Measurements from ENCODE around the gene RCOR2.
"Not testable (repeated sequence)": the region's sequence is repeated elsewhere in the genome, so short reads cannot be mapped to it uniquely, and the experiment has no call there.

The RCOR2 gene

DNA sequence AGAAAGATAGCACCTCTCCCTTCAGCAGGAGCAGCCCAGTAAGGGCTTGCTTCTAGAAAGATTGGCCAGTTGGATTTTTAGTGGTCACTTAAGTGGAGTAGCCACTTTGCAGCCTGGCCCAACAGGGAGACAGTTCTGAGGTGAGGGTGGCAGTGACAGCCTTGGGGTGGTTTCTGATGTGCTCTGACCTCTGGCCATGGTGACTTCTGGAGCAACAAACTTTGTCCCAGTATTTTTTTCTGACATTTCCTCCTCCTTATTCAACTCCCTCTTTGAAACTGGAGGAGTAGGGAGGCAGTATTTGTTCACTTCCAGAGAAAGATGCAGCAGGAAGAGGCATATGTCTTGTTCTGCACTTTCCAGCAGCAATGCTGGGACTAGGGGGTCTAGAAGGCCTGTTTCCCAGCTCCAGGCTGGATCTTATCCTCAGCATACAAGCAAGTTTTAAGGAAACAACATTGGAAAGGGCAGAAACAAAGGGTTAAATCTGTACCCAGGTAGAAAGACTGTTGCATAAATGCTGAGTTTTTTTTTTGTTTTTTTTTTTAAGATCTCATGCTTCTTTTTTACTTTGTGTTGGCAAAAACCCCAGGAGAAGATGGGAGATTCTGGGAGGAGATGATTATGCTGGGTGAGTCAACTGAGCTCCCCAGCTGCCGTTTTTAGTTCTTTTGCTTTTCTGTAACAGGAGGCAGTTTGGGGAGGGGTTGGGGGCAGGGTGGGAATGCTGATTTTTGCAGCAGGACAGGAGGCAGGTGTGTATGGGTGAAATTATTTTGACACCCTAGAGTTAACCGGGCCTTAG lies 37.2 kb downstream of the RCOR2 start:
- H3K4me3 ChIP-seq (ENCODE audit: low read depth, low read length), result no peak overlapping the region

DNA sequence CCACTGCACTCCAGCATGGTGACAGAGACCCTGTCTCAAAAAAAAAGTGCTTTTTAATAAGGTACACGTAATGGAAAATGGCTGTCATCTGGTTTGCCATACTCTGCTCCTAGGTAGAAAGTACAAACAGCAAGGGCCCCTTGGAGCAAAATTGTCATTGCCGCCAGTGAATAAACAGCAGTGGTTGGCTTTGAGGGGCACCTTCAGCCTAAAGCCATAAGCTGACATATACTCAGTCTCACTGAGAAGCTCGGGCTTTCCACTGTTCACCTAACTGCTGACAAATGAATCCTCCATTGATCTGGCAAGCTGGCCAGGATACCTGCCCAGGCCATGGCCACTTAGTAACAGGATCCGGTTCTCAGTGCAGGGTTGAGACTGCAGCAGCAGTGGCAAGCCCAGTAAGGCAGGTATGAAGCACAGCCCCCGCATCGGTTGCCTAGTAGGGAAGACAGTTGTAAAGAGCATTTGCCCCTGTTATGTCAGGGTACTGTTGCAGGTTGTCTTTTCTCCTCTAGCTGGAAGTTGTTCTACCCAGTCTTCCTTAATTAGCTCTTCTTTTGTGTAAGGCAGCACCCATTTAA lies 39.2 kb downstream of the RCOR2 start:
- no peak overlapping the region for H3K4me3 ChIP-seq (ENCODE audit: low read depth, low read length)

DNA sequence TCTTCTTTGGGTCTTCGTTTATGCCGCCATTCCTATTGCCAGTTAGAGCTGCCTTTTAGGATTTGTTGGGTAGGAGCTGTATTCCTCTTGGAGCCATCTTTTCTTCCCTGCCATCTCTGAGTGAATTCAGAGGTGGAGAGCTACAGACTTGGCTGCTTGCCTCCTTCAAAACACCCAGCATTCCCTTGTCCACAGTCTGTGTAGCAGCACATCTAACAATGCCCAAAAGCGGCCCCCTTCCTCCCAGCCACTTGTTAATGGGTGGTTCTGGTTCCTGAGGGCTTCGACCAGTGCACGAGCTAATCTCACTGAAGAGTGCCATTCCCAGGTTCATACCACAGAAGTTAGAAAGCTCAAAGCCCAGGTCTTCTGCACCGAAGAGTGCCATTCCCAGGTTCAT lies 40.3 kb downstream of the RCOR2 start:
- no peak overlapping the region for H3K4me3 ChIP-seq (ENCODE audit: low read depth, low read length)

DNA sequence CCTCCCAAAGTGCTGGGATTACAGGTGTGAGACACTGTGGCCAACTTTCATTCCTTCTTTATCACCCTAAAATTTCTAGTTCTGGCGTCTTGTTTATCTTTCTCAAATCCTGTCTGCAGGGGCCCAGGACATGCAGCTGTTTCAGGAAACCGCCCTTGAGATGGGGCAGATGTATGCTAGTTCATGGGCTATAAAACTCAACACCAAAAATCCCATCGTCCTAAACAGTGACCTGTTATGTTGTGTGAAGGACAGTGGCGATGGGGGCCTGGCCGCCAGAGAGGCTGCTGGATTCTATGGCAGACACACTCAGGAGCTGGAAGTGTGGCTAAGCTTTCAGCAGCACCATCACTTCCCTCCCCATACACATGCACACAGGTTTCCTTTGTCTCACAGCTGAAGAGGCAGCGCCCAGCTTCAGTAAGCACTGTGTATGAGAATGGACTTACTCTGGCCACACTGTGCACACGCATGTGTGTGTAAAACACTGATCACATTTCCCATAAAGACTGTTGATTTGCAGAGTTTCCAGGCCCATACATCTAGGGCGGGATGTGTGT lies 41.4 kb downstream of the RCOR2 start:
- no peak overlapping the region for H3K4me3 ChIP-seq (ENCODE audit: low read depth, low read length)

DNA sequence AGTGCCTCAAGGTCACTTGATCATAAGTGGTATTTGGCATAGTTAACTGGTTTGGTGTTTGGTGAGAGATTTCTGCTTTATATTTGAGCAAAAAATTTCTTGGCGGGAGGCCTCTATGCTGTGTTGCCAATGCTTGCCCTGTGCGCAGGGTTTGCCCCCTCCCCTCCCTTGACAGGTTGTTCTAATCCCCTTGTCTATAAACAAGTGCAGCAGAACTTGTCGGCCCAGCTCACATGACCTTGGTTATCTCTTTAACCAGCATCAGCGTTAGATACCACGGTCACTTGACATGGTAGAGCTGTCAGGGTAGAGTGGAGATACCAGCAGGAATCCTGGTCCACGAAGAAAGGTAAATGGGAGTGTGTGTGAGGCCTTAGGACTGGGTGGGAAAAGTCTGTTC lies 42.5 kb downstream of the RCOR2 start:
- H3K4me3 ChIP-seq (ENCODE audit: low read depth, low read length), result no peak overlapping the region

DNA sequence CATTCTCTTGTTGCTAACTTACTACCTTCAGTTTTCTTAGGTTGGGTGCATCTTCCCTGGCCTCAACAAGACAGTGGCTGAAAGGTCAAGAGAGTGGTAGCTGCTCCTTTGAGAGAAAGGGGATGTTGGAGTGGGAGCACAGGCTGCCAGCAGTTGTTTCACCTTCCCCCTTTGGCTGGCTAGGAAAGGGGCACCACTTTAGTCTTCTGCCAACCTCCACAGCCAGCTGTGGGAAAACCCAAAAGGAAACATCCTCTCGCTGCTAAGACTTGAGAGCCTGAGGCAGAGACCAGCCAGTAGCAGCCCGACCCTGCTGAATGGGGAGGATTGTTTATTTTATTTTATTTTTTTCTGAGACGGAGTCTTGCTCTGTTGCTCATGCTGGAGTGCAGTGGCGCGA lies 43.7 kb downstream of the RCOR2 start:
- H3K4me3 ChIP-seq (ENCODE audit: low read depth, low read length), result no peak overlapping the region

GRCh38 chr11:63872800-63873197 lies 44.2 kb downstream of the RCOR2 start:
- H3K4me3 ChIP-seq (ENCODE audit: low read depth, low read length), result no peak overlapping the region

- H3K4me3 ChIP-seq (ENCODE audit: low read depth, low read length), result no peak overlapping the region
Observed at GRCh38 chr11:63871962-63872799, 44.8 kb downstream of the RCOR2 start.

DNA sequence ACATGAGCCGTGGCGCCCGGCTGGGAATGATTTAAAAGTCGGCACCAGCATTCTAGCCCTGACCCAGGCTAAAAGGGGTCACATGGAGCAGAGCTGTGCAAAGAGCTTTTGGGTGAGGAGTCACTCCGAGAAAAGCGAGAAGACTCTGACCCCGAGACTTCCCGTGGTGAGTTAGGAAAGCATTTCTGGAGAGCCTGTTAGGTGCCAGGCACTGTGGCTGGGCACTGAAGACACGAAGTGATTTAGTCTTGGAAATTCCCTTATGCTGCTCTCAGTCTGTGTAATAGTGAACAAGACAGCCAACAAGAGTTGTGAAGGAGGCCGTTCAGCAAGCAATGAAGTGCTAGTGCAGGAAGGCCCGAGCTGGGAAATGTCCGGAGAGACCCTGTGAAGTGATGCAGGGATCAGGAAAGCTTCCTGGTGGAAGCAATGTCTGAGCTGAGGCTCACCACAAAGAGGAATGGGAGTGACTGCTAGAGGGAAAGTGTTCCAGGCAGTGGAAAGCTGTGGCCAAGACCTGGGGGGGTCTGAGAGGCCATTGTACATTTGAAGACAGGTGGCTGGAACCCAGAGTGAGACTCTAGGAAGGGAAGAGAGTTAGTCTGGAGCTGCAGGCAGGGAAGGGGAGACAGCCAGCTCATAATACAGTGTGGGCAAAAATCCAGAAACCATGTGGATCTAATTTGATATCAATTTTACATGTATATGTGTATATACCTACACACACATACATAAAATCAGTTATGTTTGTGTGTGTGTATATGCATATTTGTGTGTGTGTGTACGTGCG lies 46.4 kb downstream of the RCOR2 start:
- no peak overlapping the region for H3K4me3 ChIP-seq (ENCODE audit: low read depth, low read length)

GRCh38 chr11:63869683-63870082 lies 47.3 kb downstream of the RCOR2 start:
- H3K4me3 ChIP-seq (ENCODE audit: low read depth, low read length), result no peak overlapping the region

GRCh38 chr11:63869171-63869591 lies 47.8 kb downstream of the RCOR2 start:
- no peak overlapping the region for H3K4me3 ChIP-seq (ENCODE audit: low read depth, low read length)

DNA sequence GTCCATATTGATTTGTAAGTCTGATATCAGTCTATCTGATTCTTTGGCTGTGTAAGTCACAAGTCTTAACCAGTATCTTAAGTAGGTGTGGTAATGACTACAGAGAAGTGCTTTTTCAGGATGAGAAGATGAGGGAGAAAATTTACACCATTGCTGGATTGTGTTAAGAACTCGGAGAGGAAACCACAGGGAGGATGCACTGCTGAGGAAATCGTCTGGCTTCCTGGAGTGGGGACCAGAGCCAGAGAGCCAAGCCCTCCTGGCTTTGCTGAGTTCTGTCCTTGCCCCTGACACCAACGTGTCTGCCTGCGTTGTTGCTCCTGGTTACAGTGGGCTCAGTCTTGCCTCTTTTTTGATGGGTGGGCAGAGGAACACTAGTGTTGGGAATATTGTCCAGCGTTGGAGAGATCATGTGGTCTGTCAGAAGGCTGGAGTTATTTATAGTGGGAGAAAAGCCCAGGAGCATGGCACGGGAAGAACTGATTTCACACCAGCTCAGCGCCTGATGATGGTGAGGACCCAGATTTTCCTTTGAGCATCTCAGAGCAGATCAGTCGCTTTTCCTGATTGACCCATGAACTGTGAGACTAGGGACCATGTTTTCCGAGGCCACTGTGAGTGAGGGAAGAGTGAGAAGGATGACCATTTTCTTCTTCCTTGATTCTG lies 48.4 kb downstream of the RCOR2 start:
- no peak overlapping the region for H3K4me3 ChIP-seq (ENCODE audit: low read depth, low read length)

DNA sequence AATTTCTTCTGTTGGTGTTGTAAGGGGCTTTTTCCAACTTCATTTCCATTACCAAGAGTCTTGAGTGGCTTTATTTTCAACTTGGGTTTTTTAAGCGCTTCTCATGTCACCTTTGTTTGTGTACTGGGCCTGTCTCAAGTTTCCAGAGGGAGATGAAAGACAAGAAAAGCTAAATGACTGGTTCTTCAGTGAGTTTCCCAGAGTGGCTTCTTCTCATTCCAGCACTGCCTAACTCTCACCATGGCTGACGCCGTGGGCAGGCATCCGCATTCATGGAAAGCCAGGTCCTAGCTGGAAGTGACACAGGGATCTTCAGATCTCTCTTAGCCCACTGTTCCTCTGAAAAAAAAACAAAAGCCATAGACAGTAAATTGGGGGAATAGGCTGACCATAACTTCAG lies 49.5 kb downstream of the RCOR2 start:
- no peak overlapping the region for H3K4me3 ChIP-seq (ENCODE audit: low read depth, low read length)

DNA sequence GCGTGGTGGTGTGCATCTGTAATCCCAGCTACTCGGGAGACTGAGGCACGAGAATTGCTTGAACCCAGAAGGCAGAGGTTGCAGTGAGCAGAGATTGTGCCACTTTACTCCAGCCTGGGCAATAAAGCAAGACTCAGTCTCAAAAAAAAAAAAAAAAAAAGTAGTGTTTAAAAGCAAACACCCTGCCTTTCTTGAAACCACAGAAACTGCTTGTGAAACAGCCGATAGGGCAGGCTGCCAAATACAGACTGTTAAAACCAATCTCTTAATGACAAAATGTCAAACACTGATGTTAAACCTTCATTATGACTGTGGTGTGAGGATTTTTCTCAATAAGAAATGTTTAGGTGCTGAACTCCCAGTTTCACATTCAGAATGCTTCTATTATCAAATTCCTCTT lies 50.8 kb downstream of the RCOR2 start:
- no peak overlapping the region for H3K4me3 ChIP-seq (ENCODE audit: low read depth, low read length)

GRCh38 chr11:63863620-63864019 lies 53.3 kb downstream of the RCOR2 start:
- not testable (repeated sequence) for H3K4me3 ChIP-seq (ENCODE audit: low read depth, low read length)

DNA sequence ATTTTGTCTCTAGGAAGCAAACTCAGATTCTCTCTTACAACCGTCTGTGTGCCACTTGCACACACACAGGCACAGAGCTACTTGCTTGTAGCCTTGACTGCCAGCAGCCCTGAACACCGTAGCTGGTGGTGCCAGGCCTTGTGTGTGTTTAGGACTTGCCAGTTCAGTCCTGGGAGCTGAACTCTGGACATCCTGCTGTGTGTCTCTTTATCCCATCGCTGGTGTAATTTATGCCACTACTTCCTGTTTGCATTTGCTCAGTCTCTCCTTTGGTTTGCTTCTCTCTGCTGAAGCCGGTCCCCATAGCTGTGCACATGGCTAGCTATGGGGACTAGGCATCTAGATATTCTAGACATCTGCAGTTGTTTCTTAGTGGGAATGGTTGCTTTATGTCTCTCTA lies 54.0 kb downstream of the RCOR2 start:
- H3K4me3 ChIP-seq (ENCODE audit: low read depth, low read length), result no peak overlapping the region

All from iPS-11a (cell line).